NCI-H1436 (cell line): ENCODE data around the gene ABLIM1.

Source experiments
- DNase-seq: peaks from one replicate; lab custom pipeline; 2025; lab: John Stamatoyannopoulos, UW

ABLIM1 gene

DNA sequence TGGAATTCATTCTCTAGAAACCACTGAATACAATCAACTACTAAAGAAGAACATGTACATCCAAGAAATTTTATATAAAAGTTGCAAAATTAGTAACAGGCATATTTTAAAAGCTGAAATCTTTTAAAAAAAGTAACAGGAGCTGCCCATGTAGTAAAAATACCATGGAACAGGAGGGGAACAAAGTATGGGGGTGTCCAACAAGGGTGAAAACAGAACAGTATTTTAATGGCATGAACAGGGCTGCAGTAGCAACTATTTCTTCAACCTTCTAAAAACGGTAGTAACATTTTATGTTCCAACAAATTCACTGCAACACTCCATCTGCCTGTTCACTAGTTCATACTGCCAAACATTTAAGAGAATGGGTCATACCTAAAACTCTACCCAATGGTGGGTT lies 77.0 kb downstream of the ABLIM1 start:
- DNase-seq = no peak

- DNase-seq = no peak
Measured at GRCh38 chr10:114577133-114577532, 80.9 kb downstream of the ABLIM1 start.

GRCh38 chr10:114576716-114577115 lies 81.4 kb downstream of the ABLIM1 start:
- no peak for DNase-seq

DNA sequence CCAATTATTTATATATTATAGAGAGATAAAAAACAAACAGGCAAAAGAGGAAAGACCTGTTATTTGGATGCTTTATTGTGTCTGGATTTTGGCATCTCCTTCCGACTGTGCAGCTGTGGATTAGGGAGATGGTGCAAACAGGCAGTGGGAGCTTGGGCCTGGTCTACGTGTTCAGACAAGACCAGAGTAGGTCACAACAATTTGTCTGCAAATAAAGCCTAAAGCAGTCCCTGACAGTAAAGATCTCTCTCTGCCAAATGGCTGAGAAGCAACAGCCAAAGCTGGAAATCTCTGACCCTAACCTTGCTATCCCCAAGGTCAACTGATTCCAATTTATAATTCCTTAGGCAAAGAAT lies 82.0 kb downstream of the ABLIM1 start:
- DNase-seq = no peak

DNA sequence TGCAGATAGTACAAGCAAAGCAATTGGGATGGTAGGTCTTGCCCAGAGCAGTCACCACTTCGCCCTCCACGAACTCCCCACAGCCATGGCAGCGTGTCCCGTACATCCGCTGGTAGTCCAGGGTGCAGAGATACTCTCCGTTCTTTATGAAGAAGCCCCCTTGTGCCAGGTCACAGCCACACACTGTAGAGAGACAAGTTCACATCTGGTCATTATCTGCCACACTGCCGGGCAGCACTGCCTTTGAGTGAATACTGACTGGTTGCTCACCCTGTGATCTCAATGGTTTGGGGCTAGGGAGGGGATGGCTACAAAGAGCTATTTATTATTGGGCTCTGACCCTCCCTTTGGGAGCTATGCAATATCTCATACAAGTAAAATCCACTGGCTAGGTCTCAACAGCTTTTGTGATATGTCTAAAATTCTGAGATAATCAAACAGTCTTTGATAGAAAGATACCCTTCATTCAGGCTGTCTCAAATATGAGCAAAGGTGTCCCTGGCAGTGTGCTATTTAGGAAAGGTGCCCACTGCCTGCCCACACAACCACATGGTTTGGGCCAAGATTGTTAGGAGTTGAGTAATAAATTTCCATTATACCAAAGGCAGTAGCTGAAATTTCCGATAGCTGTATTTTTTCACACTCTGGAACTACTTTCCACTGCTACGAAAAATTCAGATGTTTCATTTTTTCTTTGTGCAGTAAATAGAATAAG lies 82.5 kb downstream of the ABLIM1 start:
- DNase-seq = no peak

DNA sequence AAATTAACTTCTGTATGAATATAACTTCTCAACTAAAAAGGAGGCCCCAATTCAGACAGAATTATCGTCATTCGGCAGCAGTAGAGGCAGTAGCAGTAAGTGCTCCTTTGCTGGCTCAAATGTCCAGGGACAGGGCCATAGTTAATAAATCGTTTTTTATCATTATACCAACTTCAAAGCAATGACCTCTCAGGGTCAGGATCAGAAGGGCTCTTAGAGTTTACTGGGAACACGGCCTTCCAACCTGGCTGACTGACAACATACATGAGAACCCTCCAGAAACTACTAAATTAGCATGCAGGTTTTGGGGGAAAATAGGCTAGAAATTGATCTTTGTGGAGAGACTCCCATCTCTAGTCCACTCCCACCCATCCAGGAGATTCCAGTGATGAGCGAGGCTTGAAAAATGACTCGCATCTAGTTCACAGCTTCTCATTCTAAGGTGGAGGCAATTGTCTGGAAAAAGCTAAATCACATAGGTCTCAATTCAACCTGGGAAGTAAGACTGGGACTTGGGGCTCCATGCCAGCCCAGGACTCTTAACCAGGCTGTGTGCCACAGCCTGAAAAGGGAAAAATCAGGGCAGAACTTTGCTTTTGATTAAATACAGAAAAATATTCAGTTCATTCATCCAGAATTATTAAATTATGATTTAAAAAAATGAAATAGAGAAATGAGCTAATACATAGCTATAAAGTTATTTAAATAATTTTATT lies 84.6 kb downstream of the ABLIM1 start:
- no peak for DNase-seq

DNA sequence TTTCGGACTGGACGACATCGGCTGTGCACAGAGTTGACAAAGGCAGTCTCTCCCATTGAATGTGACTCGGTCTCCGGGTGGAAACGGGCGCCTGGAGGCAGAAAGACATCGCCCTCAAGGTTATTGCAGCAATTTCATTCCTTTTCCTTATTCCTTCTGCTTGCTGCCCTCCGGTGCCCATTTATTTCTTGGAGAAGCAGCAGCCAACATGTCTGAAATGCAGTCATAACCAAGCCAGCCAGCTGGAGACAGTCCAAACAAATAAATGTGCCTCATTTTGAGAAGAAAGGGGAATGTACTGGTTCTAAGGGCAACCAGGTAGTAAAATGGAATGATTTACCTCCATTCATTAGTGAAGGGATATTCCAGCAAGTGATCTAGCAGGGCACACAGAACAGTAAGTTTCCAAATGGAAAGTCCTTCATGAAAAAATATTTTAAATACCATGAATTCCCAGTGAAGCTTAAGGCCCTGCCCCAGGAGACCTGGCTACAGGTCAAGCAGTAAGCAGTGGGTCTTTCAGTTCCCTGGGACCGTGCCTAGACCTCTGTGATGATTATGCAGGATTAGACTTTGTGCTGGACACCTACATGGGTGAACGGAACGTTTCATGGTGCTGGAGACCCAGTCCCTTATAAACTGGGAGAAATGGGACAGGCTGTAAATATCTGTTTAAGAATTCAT lies 86.6 kb downstream of the ABLIM1 start:
- no peak for DNase-seq

DNA sequence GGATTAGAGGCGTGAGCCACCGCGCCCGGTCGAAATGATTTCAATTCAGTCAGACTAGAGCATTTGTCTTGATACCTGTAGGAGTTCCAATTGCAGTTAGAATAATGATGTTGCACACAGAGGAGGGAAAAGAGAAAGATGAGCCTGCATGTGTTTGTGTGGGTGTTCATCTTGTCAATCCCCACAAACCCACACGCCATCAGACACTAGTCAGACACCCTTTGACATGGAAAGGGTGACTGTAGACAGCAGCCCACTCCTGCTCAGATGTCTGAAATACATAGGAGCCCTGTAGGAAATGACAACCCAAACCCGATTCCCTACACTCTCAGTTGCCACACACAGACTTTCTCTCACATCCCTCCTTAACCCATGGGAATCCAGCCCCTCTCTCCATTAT lies 92.0 kb downstream of the ABLIM1 start:
- DNase-seq = no peak

DNA sequence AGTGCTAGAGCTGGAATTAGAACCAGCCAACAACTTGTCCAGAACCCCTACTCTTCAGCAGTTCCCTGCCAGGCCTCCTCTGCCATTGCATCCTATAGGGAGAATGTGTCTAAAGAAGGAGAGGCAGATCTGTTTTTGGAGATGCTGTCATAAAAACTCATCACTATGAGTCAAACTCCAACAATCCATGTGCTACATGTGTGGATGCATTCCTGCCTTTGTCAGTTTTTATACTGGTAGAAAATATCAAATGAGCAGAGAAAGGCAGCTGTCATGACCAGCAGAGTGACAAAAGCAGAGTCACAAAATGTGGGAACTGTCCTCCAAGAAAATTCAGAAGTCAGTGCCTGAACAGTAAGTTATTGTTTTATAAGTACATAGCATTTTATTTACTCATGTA lies 93.0 kb downstream of the ABLIM1 start:
- DNase-seq = no peak

GRCh38 chr10:114561008-114561523 lies 97.0 kb downstream of the ABLIM1 start:
- no peak for DNase-seq

GRCh38 chr10:114560144-114560543 lies 97.9 kb downstream of the ABLIM1 start:
- no peak for DNase-seq

DNA sequence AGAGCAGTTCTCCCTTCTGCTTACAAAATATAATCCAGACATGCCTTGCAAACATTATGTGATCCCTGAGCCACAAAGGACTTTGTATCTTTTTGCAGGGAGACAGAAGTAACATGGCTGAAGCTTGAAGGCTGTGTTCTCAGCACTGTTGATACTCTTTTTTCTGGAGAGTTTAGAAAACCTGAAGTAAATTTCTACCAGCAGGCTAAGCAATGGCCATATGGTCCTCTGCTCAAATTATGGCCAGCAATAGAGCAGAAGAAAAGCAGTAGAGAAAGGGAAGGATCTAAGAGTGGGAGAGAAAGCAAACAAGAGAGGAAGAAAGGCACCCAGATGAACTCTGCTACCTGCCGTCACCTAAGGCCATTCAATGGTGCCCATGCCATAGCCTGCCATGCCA lies 98.4 kb downstream of the ABLIM1 start:
- DNase-seq = no peak

DNA sequence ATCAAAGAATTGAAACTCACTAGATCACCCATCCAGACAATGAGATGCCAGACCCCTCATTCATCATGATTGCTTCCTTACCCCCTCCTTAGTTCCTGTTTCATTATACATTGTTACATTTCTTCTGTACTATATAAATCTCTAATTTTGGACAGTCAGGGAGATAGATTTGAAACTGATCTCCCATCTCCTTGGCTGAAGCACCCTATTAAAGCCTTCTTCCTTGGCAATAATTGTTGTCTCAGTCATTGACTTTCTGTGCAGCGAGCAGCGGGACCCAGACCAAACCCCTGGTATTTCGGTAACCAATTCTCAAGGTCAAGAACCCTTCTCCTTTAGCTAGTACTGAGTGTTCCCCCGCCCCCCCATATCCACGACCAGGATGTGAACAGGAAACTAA lies 100.2 kb downstream of the ABLIM1 start:
- DNase-seq = no peak

DNA sequence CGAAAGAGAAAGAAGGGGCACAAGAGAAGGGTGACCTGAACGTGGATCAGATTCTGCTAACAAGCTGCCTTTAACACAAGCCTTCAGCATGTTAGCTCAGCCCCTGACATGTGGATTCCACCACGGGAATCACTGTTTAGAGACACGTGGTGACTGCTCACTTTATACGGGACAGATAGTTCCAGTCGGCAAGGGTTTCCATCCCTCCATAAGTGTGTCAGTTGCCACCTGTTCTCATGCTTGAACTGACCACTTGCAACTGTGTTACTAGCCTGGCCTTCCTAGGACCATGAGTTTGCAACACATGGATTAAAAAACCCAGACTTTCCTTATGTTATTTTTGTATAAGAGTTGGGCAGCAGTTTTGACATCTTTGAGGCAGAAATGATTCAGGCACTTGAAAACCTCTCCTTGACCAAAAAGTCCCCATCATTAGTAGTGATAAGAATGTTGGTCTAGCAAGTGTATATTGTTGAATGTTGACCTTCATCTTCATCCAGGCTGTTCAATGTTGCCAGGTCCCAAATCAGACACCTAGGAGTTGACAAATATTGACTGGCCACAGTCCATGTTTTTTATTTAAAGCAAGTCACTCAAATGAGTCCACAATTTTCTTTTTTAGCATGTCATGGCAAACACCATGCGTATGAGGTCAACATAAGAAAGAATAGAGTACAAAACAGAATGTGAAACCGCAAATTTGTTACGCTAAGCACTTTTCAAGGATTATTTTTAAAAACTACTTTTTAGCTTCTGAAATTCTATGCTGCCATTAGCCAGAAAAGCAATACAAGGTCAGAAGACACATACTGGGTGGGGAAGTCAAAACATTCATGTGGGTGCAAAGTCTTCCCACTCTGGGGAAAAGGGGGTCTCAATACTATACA lies 101.6 kb downstream of the ABLIM1 start:
- no peak for DNase-seq

GRCh38 chr10:114553436-114553835 lies 104.6 kb downstream of the ABLIM1 start:
- no peak for DNase-seq

GRCh38 chr10:114552050-114552449 lies 106.0 kb downstream of the ABLIM1 start:
- no peak for DNase-seq

DNA sequence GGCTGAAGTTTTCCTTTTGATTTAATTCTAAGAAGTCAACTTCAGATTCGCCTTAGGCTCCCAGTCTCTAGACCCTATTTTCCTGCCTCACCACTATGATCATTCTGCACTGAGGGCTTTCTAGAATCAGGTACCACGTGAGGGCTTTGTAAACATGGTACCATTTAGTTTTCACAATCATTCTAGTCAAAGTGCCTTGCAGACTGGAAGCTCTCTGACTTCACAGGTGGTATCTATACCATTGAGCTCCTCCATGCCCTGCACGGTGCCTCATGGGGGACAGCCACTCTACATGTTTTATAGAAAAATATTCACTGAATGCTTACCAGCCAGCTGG lies 106.5 kb downstream of the ABLIM1 start:
- no peak for DNase-seq

DNA sequence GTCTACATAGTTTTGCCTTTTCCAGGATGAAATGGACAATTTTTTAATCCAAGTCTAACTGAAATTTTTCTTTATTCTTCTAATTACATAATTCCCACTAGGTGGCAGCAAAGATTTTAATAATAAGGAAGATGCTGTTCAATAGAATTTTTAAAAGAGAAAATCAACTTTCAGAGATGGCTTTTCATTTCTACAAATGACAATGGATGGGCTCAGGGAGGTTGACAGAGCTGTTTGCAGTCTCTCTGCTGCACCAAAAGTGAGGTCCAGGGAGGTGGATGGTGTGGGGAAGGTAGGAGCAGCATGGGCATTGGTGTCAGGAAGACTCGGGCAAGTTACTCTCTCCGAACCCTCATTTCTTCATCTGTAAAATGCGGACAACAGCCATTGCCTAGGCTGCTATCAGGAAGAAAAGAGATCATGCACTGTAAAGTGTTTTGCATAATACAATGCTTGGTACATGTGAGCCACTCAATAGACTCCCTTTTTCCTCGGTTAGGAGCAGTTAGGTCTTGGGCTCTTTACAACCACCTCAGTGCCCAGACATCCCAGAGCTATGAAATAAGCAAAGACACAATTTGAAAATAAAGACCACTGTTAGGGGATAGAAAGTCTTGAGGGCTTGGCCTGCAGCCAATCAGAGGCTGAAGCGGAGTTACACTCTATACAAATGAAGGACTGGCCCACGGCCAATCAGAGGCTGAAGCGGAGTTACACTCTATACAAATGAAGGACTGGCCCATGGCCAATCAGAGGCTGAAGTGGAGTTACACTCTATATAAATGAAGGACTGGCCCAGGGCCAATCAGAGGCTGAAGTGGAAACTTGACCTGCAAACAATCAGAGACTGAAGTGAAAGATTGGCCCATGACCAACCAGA lies 107.1 kb downstream of the ABLIM1 start:
- peak; percentile 47 for DNase-seq

DNA sequence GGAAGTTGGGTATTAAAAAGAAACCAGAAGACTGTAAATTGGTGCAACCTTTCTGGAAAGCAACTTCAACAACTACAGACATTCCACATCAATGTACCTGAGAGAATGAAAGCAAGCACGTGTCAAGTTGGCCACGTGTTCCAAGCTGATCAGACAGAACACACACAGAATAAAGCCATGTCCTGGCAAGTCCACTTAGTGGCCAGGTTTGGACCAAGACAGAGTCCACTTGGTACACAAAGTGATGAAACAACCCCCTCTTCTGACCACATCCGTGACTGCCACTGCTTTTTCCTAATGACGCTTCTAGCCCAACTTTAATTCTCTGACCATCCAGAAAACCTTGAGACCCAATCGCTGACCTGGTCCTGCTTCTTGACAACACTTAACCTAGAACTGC lies 109.4 kb downstream of the ABLIM1 start:
- no peak for DNase-seq

GRCh38 chr10:114547514-114547913 lies 110.6 kb downstream of the ABLIM1 start:
- no peak for DNase-seq

DNA sequence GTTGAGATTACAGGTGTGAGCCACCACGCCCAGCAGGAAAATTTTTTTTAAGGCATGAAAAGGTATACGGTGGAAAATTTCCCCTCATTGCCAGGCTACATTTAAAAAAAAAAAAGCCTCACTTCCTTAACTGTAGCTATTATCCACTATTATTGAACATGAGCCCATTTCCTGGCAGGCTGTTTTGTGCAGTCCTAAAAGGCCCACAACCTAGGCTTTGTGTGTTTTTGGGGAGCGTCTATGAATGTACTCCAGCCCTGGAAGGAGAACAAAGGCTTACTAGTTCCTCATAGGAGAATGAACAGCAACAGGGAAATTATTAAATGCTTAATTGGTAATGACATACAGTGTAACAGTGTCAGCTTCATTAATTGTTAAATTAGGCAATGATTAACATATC lies 111.0 kb downstream of the ABLIM1 start:
- DNase-seq = no peak
